Activated T-helper 17 cell treated with anti-CD3 and anti-CD28 coated beads, Interleukin-2, amount 50 U/mL, for 72 hours (primary cell): ENCODE results near the gene PTPRN2. TPM values are rescaled to one million over a fixed set of nuclear protein-coding genes. Genes with fewer than 3 reads are reported as not detected.

Source experiments
- ATAC-seq: fragments of 150-1000 bp; cut with Tn5 transposase; replicated peaks from 2 replicates; pipeline ENCODE4 v1.10.0; 2021; ENCODE audit warnings: mild to moderate bottlenecking, moderate library complexity
- H3K27ac Mint-ChIP-seq: one replicate; pipeline ENCODE4 v1.8.0; 2022; ENCODE audit warnings: mixed read lengths
- H3K27me3 Mint-ChIP-seq: one replicate; pipeline ENCODE4 v1.8.0; 2022; ENCODE audit warnings: mixed read lengths
- H3K36me3 Mint-ChIP-seq: one replicate; pipeline ENCODE4 v1.8.0; 2022; ENCODE audit warnings: low read depth, mild to moderate bottlenecking, mixed read lengths
- H3K4me1 Mint-ChIP-seq: one replicate; pipeline ENCODE4 v1.8.0; 2022; ENCODE audit warnings: mixed read lengths
- H3K4me3 Mint-ChIP-seq: one replicate; pipeline ENCODE4 v1.8.0; 2022; ENCODE audit warnings: mild to moderate bottlenecking, mixed read lengths
- H3K9me3 Mint-ChIP-seq: one replicate; pipeline ENCODE4 v1.8.0; 2022; ENCODE audit warnings: mixed read lengths
- total RNA-seq, 2 donors: library from RNA; stranded (reverse); gene quantifications; one replicate each; pipeline ENCODE4 v1.2.3, GENCODE V29; 2022

The PTPRN2 gene
- total RNA-seq, 2 donors from 2014 or later = 0.48 to 1.4 TPM

DNA sequence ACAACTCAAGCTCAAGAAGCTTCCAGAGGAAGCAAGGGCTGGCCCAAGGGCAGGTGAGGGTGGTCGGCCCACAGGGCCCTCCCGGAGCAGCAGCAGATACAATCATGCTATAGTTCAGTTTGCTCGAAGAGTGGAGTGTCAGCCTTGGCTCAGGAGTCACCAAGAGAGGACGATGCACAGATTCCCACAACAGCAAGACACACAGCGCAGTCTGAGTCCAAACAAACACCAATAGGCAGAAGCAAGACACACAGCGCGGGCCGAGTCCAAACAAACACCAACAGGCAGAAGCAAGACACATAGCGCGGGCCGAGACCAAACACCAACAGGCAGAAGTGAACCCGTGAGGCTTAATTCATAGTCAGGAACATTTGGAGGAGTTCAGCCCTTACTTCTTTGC is 138.4 kb downstream of the PTPRN2 start:
- Mint-ChIP-seq H3K9me3 (no peaks in the 10 kb centered on the region), H3K4me1 (no peaks in the 10 kb centered on the region), H3K4me3 (no peak overlapping the region), H3K27me3 (no peaks in the 10 kb centered on the region), H3K27ac (no peak overlapping the region), H3K36me3 (no peaks in the 10 kb centered on the region)
- ATAC-seq = no peak

GRCh38 chr7:158448430-158449100 is 139.1 kb downstream of the PTPRN2 start:
- H3K4me1 Mint-ChIP-seq = no peaks in the 10 kb centered on the region
- H3K9me3 Mint-ChIP-seq = no peaks in the 10 kb centered on the region
- no peak overlapping the region for H3K4me3 Mint-ChIP-seq
- H3K27ac Mint-ChIP-seq = no peak overlapping the region
- no peak for ATAC-seq
- no peaks in the 10 kb centered on the region for H3K27me3 Mint-ChIP-seq
- H3K36me3 Mint-ChIP-seq = no peaks in the 10 kb centered on the region

DNA sequence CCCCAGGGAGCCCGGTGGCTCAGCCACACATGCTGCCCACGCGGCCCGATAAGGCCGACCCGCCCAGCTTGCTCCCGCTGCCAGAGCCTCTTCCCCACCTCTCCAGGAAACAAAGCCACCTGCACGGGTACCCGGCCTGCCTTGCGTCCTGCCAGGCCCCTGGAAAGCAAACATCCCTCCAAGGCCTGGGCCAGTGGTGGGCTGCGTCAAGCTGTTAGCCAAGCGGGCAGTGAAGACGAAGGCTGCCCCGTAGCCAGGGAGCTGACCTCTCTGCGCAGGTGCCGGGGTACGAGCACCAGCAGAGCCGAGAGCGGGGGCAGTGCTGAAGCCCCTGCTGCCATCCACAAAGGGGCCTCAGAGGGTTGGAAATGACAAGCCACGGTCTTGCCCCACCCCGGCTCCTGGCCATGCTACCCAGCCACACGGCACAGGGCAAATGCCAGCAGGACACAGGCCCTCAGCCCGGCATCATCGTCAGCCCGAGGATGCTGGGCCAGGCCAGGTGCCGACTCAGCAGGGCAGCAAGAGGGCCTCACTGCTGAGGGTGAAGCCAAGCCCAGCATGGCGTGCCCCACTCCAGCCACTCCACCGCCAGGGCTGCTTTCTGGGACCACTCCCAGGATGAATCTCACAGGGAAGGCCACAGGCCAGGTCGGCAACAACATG is 140.0 kb downstream of the PTPRN2 start:
- Mint-ChIP-seq H3K27me3 (no peaks in the 10 kb centered on the region), H3K9me3 (no peaks in the 10 kb centered on the region), H3K4me3 (no peak overlapping the region), H3K27ac (no peak overlapping the region), H3K36me3 (no peaks in the 10 kb centered on the region), H3K4me1 (no peaks in the 10 kb centered on the region)
- no peak for ATAC-seq

- no peaks in the 10 kb centered on the region for H3K4me1 Mint-ChIP-seq
- H3K36me3 Mint-ChIP-seq = no peaks in the 10 kb centered on the region
- no peaks in the 10 kb centered on the region for H3K27me3 Mint-ChIP-seq
- no peak overlapping the region for H3K27ac Mint-ChIP-seq
- no peak overlapping the region for H3K4me3 Mint-ChIP-seq
- no peaks in the 10 kb centered on the region for H3K9me3 Mint-ChIP-seq
- ATAC-seq = no peak
Measured at GRCh38 chr7:158447151-158447505, 140.5 kb downstream of the PTPRN2 start.

DNA sequence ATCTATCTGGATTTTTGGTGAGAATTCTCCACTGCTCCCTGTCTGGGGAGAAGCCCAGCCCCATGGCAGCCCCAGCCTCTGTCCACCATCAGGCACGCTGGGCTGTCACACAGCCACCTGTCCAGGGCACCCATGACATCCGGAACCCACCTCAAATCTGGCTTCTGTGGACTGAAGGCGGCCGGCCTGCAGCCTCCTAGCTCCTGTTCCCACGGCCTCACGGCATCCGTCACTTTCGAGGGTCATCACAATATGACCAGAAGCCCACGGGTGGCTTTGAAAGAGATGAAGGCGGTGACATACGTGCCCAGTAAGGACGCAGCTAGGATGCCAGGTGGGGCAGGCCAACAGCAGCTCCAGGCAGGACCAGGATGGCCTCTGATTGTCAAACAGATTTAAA is 140.9 kb downstream of the PTPRN2 start:
- no peak for ATAC-seq
- Mint-ChIP-seq H3K9me3 (no peaks in the 10 kb centered on the region), H3K4me1 (no peaks in the 10 kb centered on the region), H3K27me3 (no peaks in the 10 kb centered on the region), H3K27ac (no peak overlapping the region), H3K36me3 (no peaks in the 10 kb centered on the region), H3K4me3 (no peak overlapping the region)

GRCh38 chr7:158446281-158446680 is 141.3 kb downstream of the PTPRN2 start:
- H3K27me3 Mint-ChIP-seq = no peaks in the 10 kb centered on the region
- ATAC-seq = no peak
- H3K36me3 Mint-ChIP-seq = no peaks in the 10 kb centered on the region
- no peak overlapping the region for H3K4me3 Mint-ChIP-seq
- H3K9me3 Mint-ChIP-seq = no peaks in the 10 kb centered on the region
- H3K4me1 Mint-ChIP-seq = no peaks in the 10 kb centered on the region
- H3K27ac Mint-ChIP-seq = no peak overlapping the region

DNA sequence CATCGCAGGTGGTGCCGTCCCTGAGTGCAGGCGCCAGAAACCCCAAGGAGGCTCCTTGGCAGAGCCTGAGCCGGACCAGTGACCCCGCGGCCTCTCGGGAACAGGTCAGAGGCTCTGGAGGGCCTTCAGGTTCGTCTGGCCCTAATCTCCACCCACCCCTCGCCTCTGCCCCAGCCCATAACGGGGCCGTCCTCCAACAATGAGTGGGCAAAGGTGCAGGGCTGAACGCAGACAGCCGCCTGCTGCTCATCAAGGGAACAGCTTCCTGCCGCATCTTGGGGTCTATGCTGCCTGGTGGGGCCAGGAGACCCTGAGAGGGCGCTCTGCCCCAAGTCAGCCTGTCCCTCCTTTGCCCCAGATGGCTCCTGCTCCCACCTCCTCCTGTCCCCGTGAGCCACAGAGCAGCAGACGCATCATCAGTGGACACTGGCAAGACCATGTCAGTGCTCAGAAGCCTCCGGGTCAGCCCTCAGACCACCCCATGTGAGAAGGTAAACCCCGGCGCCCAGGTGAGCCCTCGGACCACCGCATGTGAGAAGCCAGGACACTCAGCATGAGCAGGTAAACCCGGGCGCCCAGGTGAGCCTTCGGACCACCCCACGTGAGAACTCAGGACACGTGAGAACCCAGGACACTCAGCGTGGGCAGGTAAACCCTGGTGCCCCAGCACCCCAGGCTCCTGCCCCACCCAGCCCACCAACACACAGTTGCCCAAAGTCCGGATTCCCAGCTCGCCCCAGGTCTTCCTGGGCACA is 142.0 kb downstream of the PTPRN2 start:
- no peaks in the 10 kb centered on the region for H3K9me3 Mint-ChIP-seq
- H3K27me3 Mint-ChIP-seq = no peaks in the 10 kb centered on the region
- no peak overlapping the region for H3K27ac Mint-ChIP-seq
- no peak for ATAC-seq
- no peak overlapping the region for H3K4me3 Mint-ChIP-seq
- no peaks in the 10 kb centered on the region for H3K4me1 Mint-ChIP-seq
- H3K36me3 Mint-ChIP-seq = no peaks in the 10 kb centered on the region

- Mint-ChIP-seq H3K4me3 (no peak overlapping the region), H3K9me3 (peaks cover 5% of the 10 kb centered on the region), H3K27ac (no peak overlapping the region), H3K4me1 (no peaks in the 10 kb centered on the region), H3K36me3 (no peaks in the 10 kb centered on the region), H3K27me3 (no peaks in the 10 kb centered on the region)
- no peak for ATAC-seq
Measured at GRCh38 chr7:158444501-158445420, 142.9 kb downstream of the PTPRN2 start.

GRCh38 chr7:158443688-158444483 is 143.7 kb downstream of the PTPRN2 start:
- peaks cover 5% of the 10 kb centered on the region for H3K9me3 Mint-ChIP-seq
- no peak overlapping the region for H3K4me3 Mint-ChIP-seq
- no peaks in the 10 kb centered on the region for H3K4me1 Mint-ChIP-seq
- no peaks in the 10 kb centered on the region for H3K36me3 Mint-ChIP-seq
- peaks cover 5% of the 10 kb centered on the region for H3K27me3 Mint-ChIP-seq
- ATAC-seq = no peak
- H3K27ac Mint-ChIP-seq = no peak overlapping the region

DNA sequence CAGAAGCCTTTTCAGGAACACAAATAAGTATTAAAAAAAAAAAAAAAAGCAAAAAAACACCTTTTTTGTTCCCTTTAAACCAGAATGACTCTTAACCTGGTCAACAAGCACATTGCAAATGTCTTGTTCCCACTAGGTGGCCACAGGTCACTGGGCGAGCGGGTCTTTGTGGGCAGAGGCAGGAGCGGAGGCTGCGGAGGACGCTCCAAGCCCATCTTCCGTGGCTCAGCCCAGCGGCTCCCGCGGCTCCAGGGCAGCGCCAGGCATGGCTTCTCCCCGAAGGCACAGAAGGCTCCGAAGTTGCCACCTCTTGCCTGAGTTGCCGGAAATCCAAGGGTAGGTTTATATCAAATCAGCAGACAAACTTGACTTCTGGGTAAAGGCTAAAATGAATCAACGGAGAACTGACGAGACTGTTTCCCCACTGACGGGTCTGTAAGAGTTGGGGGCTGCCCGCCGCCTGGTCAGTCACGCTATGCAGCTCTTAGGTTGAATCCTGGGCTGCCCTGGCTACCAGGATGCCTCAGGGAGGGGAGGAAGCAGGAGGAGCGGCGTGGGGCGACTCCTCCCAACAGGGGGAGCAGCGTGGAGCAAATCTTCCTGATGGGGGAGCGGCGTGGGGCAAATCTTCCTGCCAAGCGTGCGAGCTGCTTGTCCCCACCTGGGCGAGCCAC is 144.5 kb downstream of the PTPRN2 start:
- no peak for ATAC-seq
- no peak overlapping the region for H3K4me3 Mint-ChIP-seq
- no peak overlapping the region for H3K27ac Mint-ChIP-seq

DNA sequence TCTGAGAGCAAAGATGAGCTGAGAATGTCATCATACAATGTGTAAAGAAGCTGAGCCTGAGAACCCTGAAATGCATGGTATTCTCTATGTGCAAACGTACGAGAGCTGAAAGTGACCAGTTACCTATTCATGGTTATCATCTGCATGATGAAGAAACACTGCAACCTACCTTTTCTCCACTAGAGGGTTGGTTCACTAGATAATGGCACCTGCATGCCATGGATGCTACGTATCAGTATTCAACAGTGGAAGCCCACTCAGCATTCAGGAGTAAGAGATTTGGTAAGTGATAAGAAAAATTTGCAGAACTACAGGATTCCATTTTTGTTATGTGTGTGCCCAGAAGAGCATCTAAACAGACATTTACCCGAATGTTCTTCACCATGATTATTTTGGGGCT is 145.4 kb downstream of the PTPRN2 start:
- Mint-ChIP-seq H3K27me3 (peaks cover 9% of the 10 kb centered on the region), H3K36me3 (no peaks in the 10 kb centered on the region), H3K9me3 (peaks cover 5% of the 10 kb centered on the region), H3K27ac (no peak overlapping the region), H3K4me1 (no peaks in the 10 kb centered on the region), H3K4me3 (no peak overlapping the region)
- ATAC-seq = no peak

More for the DNA sequence above, 144.5 kb downstream of the PTPRN2 start:
- no peaks in the 10 kb centered on the region for H3K36me3 Mint-ChIP-seq
- peaks cover 8% of the 10 kb centered on the region for H3K27me3 Mint-ChIP-seq
- no peaks in the 10 kb centered on the region for H3K4me1 Mint-ChIP-seq
- peaks cover 5% of the 10 kb centered on the region for H3K9me3 Mint-ChIP-seq

DNA sequence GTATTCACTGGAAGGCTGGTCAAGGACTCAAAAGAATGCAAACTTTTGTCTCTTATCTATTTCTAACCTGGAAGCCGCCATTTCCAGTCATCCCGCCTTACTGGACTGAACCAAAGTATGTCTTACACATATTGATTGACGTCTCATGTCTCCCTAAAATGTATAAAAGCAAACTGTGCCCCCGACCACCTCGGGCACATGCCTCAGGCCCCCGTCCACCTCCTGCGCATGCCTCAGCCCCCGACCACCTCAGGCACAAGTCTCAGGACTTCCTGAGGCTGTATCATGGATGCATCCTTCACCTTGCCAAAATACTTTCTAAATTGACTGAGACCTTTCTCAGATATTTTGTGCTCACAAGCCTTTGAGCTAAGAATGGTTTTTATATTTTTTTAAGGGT is 148.6 kb downstream of the PTPRN2 start:
- H3K27me3 Mint-ChIP-seq = peaks cover 29% of the 10 kb centered on the region
- H3K27ac Mint-ChIP-seq = no peak overlapping the region
- H3K4me1 Mint-ChIP-seq = no peaks in the 10 kb centered on the region
- no peak overlapping the region for H3K4me3 Mint-ChIP-seq
- ATAC-seq = no peak
- peaks cover 5% of the 10 kb centered on the region for H3K9me3 Mint-ChIP-seq
- no peaks in the 10 kb centered on the region for H3K36me3 Mint-ChIP-seq
